Ishikawa (cell line): ENCODE data around the gene HOXB3.

ENCODE experiments used
- CEBPB ChIP-seq: IDR thresholded peaks from 2 replicates; pipeline ENCODE4 v1.6.1; 2012
- CREB1 ChIP-seq: IDR thresholded peaks from 2 replicates; pipeline ENCODE4 v1.6.1; 2012; ENCODE audit warnings: low read depth
- EGR1 ChIP-seq: IDR thresholded peaks from 2 replicates; pipeline ENCODE4 v1.6.1; 2012
- EP300 ChIP-seq: IDR thresholded peaks from 2 replicates; pipeline ENCODE4 v1.6.1; 2012; ENCODE audit warnings: borderline replicate concordance
- FOXM1 ChIP-seq: IDR thresholded peaks from 2 replicates; pipeline ENCODE4 v1.6.1; 2012; ENCODE audit warnings: low read depth, borderline replicate concordance
- MAX ChIP-seq: IDR thresholded peaks from 2 replicates; pipeline ENCODE4 v1.6.1; 2012
- NFIC ChIP-seq: IDR thresholded peaks from 2 replicates; pipeline ENCODE4 v1.6.1; 2012
- RAD21 ChIP-seq: IDR thresholded peaks from 2 replicates; pipeline ENCODE4 v1.6.1; 2012; ENCODE audit warnings: low read depth
- REST ChIP-seq: IDR thresholded peaks from 2 replicates; pipeline ENCODE4 v1.6.1; 2012; ENCODE audit warnings: low read depth, mild to moderate bottlenecking
- TAF1 ChIP-seq: IDR thresholded peaks from 2 replicates; pipeline ENCODE4 v1.6.1; 2012; ENCODE audit warnings: low read depth, mild to moderate bottlenecking
- TCF12 ChIP-seq: IDR thresholded peaks from 2 replicates; pipeline ENCODE4 v1.6.1; 2012; ENCODE audit warnings: low read depth
- TEAD4 ChIP-seq: IDR thresholded peaks from 2 replicates; pipeline ENCODE4 v1.6.1; 2012
- USF1 ChIP-seq: IDR thresholded peaks from 2 replicates; pipeline ENCODE4 v1.6.1; 2012
- YY1 ChIP-seq: IDR thresholded peaks from 2 replicates; pipeline ENCODE4 v1.6.1; 2012; ENCODE audit warnings: low read depth
- ZBTB7A ChIP-seq: IDR thresholded peaks from 2 replicates; pipeline ENCODE4 v1.6.1; 2012; ENCODE audit warnings: low read depth

Gene HOXB3

GRCh38 chr17:48628649-48629410 is 38.8 kb upstream of the HOXB3 start:
- no peak for TF ChIP-seq CREB1
- TF ChIP-seq EP300: no peak
- no peak for TF ChIP-seq TAF1
- no peak for TF ChIP-seq YY1
- no peak for TF ChIP-seq MAX
- TF ChIP-seq NFIC: no peak
- TF ChIP-seq CEBPB: no peak
- TF ChIP-seq EGR1: no peak
- TF ChIP-seq ZBTB7A: no peak
- TF ChIP-seq FOXM1: no peak
- no peak for TF ChIP-seq USF1
- no peak for TF ChIP-seq TCF12
- TF ChIP-seq RAD21: no peak

- TF ChIP-seq CREB1 (no peak), FOXM1 (no peak), TAF1 (no peak), REST (no peak)
These were observed 37.8 kb upstream of the HOXB3 start for GRCh38 chr17:48627623-48628521.

GRCh38 chr17:48627118-48627597 is 37.1 kb upstream of the HOXB3 start:
- TF ChIP-seq TEAD4 (no peak), FOXM1 (no peak), REST (no peak), MAX (no peak), CREB1 (no peak)

- TF ChIP-seq TEAD4 (no peak), EGR1 (peak; percentile 87), FOXM1 (no peak), YY1 (0 out of 2 replicates have a peak, but pooled peaks have one; percentile 39), ZBTB7A (no peak), RAD21 (no peak), CEBPB (0 out of 2 replicates have a peak, but pooled peaks have one; percentile 33), TCF12 (no peak), USF1 (no peak), EP300 (no peak), REST (no peak), CREB1 (peak; percentile 5; the same call in 1 of the 2 replicates), MAX (no peak), TAF1 (no peak), NFIC (no peak)
These were observed 36.4 kb upstream of the HOXB3 start, which contains the start of gene HOXB9 for GRCh38 chr17:48626245-48627117. TSS of gene HOXB9 (minus strand) at chr17:48626358. CDS start at chr17:48626269, 89 bp downstream.
